Suppressor macrophage (primary cell): ENCODE results near the gene NFATC2IP.

Experiments
- DNase-seq, 4 experiments: peaks; one replicate each; pipeline ENCODE4 v3.0.0-alpha.2; 2020 to 2022
- total RNA-seq, 17 experiments: gene quantifications; one replicate each; lab custom pipeline; 2026; ENCODE audit warnings: mixed read lengths in 6 of 17, inconsistent platforms in 3 of 17; lab: John Stamatoyannopoulos, UW

The NFATC2IP gene
- 31.0 to 57.3 (median 42.0) reads per million in 17 experiments for total RNA-seq

GRCh38 chr16:28950648-28951409, at the start of gene NFATC2IP:
Gene NFATC2IP (plus strand): TSS chr16:28950937. CDS start chr16:28951012, 75 bp downstream.
- DNase-seq: peak; percentile 99 to 100 (median 100)

DNA sequence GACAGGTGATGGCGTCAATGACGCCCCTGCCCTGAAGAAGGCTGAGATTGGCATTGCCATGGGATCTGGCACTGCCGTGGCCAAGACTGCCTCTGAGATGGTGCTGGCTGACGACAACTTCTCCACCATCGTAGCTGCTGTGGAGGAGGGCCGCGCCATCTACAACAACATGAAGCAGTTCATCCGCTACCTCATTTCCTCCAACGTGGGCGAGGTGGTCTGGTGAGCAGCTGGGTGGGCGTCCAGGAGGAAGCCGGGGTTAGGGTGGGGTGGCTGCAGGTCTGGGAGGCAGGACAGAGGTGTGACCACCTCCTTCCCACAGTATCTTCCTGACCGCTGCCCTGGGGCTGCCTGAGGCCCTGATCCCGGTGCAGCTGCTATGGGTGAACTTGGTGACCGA, 48.9 kb upstream of the NFATC2IP start:
- DNase-seq: peak in 2 of 4 experiments; percentile 12

GRCh38 chr16:28902909-28903308, 47.8 kb upstream of the NFATC2IP start:
- DNase-seq: peak in 1 of 4 experiments; percentile 18

GRCh38 chr16:28903344-28904042, 47.2 kb upstream of the NFATC2IP start:
- no peak for DNase-seq

GRCh38 chr16:28904363-28904762, 46.4 kb upstream of the NFATC2IP start:
- DNase-seq: no peak

DNA sequence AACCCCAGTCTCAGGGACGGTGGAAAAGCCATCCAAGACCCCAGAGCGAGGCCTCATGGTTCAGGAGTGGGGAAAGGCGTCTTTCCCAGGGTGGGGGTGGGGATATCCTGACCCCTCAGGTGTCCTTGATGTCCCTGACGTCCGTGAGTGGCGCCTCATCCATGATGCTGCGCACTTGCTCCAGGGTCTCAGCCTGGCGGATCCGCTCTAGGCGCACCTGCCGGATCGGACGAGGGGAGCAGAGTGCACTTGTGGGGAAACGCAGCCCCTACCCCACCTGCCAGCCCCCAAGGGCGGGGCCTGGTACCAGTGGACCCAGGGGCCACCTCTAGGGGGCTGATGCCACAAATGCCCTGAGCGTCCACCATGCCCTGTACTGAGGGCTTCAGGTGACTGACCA, 45.9 kb upstream of the NFATC2IP start:
- no peak for DNase-seq

DNA sequence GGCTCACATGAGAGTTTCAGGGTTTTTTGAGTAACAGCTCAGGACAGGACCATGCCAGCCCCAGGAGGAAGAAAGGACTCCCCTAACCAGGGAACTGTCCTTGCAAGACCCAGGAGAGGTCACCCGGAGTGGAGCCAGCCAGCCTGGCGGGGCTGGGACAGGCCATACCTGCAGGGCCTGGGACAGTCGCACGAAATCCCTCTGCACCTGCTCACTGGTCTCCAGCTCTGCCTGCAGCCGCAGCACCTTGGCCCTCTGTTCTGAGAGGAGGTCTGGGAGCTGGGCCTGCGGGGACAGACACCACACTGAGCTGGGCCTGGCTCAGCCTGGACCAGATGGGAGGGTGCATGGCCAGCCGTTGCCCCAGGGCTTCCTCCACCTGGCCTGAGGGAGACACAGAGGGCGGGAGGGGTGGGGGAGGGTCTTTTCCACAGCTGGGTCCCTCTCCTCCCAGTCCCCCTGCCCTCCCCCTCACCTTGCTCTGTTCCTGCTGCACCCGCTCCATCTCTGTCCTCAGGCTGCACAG, 45.4 kb upstream of the NFATC2IP start:
- no peak for DNase-seq

DNA sequence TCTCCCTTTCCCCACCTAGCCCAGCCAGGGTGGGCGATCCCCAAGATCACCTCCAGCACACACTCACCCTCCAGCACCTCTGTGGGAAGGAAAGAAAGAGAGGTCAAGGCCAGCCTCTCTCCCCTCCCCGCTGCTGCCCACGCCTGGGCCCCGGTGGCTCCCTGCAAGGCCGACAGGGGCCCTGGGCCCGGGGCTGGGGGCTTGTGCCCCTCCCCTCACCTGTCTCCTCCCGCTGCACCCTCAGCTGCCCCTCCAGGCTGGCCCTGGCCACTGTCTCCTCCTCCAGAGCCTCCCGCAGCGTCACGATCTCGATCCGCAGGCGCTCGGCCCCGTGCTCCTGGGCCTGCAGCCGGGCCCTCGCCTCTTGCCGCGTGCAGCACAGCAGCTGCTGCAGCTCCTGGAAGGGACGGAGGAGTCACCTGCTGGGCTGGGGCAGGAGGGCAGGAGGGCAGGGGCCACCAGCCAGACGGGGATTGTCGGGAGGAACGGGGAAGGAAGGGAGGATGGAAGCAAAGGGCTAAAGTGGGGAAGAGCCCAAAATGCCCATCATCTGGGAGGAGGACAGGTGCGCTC, 44.9 kb upstream of the NFATC2IP start:
- no peak for DNase-seq

DNA sequence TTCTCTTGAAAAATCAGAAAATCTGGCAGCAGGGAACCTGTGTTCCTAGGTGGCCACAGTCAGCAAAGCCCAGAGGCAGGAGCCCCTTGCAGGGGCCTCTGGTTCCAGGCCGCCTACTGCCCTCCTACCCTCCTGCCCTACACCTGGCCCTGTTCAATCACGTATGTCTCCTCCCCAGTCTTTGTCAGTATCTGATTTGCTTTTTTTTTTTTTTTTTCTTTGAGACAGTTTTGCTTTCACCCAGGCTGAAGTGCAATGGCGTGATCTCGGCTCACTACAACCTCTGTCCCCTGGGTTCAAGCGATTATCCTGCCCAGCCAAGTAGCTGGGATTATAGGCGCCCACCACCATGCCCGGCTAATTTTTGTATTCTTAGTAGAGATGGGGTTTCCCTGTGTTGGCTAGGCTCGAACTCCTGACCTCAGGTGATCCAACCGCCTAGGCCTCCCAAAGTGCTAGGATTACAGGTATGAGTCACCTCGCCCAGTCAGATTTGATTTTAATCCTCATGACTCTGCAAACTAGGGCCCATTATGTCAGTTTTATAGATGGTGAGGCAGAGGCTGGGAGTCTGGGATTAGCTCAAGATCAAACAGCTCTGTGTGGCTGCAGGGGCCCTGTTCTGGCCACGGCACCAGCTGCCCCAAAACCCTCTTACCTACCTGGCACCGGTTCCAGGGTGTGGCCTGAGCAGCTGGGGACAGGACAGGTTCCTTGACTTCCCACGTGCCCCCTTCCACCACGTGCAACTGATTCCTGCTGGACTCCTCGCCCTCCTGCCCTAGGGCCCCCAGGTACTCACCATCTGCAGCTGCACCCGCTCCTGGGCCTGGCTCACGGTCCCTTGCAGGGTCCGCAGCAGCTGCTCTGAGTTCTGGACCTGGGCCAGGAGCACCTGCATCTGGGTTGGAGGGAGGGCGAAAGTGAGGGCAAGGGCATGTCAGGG, 40.4 kb upstream of the NFATC2IP start:
- DNase-seq: no peak

GRCh38 chr16:28912558-28912957, 38.2 kb upstream of the NFATC2IP start:
- DNase-seq: no peak

GRCh38 chr16:28913946-28914724, 36.6 kb upstream of the NFATC2IP start:
- no peak for DNase-seq

DNA sequence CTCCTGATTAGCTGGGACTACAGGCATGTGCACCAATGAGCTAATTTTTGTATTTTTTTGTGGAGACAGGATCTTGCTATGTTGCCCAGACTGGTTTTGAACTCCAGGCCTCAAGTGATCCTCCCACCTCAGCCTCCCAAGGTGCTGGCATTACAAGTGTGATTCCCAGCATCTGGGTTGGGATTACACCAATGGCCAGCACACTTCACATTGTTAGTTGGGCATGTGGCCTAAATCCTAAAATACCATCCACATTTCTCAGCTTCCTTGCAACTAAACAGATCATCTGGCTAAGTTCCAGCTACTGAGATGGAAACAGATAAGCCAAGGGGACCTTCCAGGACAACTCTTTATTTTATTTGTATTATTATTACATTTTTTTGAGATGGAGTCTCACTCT, 35.6 kb upstream of the NFATC2IP start:
- no peak for DNase-seq

DNA sequence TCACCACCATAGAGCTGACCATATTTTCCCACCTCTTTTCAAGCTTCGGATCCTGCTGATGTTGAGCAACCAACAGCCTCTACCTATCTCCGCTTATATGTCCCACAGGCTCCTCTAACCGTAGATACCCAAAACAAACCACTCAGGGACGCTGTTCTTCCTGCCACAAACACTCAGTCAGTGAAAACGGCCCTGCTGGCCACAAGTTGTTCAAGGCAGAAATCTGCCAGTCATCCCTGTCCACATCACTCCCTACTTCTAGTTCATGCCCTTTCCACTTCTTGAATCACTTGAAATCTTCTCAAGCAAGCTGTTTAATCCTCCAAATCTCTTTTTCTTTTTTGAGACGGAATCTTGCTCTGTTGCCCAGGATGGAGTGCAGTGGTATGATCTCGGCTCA, 33.6 kb upstream of the NFATC2IP start:
- DNase-seq: no peak

- no peak for DNase-seq
Measured at GRCh38 chr16:28918698-28919097, 32.0 kb upstream of the NFATC2IP start.

- DNase-seq: no peak
Measured at GRCh38 chr16:28923231-28923587, 27.5 kb upstream of the NFATC2IP start.

- DNase-seq: peak in 3 of 4 experiments; percentile 19 to 46 (median 34)
Measured at GRCh38 chr16:28923652-28924398, 26.9 kb upstream of the NFATC2IP start.

DNA sequence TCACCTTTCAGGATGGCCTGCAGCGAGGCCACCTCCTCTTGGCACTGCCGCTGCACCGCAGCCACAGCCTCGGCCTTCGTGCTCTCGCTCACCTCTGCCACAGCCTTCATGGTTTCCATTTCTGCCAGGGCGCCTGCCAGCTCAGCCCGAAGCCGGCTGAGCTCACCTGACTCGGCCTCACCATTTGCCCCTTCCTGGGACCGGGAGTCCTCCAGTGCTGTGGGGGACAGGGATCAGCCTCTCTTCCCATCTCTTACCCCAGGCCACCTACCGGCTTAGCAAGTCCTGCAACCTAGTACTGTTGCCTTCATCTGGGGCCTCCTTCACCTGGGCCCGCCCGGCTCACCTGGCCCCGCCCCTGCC, 26.4 kb upstream of the NFATC2IP start:
- no peak for DNase-seq

DNA sequence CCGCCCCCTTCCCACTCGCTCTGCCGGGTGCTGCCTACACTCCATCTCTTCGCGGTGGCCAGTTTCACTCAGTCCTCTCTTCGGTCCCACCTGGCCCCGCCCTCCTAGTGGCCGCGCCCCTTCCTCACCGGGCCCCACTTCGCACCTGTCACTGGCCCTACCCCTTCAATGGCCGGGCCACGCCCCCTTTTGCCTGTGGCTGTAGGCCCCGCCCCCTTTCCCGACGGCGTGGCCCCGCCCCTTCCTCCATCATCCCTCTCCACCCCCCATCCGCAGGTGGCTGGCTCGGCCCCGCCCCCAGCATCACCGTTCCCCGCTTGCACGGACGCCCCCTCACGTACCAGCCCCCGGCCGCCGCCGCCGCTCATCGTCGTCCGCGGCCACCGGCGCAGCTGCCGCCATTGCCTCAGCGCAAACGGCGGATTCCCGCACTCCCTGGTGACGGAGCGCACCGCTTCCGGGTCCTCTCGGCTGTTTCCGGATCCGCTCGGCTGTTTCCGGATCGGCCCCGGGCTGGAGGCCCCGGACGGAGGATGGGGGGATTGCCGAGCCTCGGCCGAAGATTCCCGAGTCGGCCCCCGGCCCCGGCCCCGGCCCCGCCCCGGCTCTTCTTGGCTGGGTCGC, 25.9 kb upstream of the NFATC2IP start, which contains the start of gene RABEP2:
Gene RABEP2 (minus strand): TSS at position 477 of the 624 bp plus-strand sequence. CDS start 75 bp downstream, at position 402.
- peak; percentile 95 to 97 (median 96) for DNase-seq

DNA sequence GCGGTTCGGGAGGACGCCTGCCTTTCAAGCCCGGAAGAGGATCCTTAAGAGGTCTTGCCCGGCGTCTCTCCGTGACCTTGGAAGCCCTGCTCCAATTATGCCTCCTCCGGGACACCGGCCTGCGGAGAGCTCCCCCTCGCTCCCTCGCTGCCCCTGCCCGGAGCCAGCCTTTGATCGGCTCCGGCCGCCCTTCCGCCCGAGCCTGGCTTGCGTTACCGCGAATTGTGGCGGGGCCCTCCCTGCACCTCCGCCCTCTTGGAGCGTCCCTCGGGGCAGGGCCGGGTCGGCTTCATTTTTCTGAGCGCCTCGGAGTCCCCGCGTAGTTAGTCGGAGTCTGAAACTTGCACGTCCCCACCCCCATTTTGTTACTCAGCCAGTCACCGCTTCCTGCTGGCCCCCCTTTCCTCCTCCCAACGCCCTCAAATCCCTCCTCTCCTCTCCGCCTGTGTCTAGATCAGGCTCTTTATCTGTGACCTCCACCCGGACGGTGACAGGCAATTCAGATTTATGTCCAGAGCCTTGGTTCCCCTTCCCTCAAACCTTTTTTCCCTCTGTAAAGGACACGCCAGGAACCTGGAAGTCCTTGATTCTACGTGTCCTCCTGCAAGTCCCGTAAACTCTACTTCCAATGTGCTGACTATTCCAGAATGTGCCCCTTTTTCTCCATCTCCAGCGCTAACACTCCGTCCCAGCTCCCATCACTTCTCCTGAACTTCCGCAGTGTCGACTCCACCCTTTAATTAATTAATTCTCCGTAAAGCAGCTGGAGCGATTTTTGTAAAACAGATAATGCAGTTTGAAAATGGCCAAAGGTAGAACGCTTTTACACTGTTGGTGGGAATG, 25.1 kb upstream of the NFATC2IP start:
- DNase-seq: peak; percentile 66 to 82 (median 77)
